SK-N-SH treated with all-trans-retinoic acid at 6 μM for 48 hours (cell line): Measurements from ENCODE around the gene PXYLP1.
A peak's percentile ranks its signal among the peaks of the same experiment; 100 is the strongest.

Source experiments
- ATAC-seq: fragments of 200-7000 bp; cut with Tn5 transposase; 3 replicates; pipeline ENCODE4 v1.9.1; 2020; ENCODE audit warnings: mild to moderate bottlenecking, moderate library complexity
- ARNTL ChIP-seq: fragments of 450-650 bp; formaldehyde crosslinking; IDR thresholded peaks from 2 replicates; pipeline ENCODE4 v1.5.0; 2020; ENCODE audit warnings: low read depth, mild to moderate bottlenecking, moderate library complexity, borderline replicate concordance
- BACH2 ChIP-seq: fragments of 250-450 bp; sonication (Bioruptor Pico); IDR thresholded peaks from 2 replicates; pipeline ENCODE4 v1.9.0; 2021; ENCODE audit warnings: mild to moderate bottlenecking, borderline replicate concordance
- CREB5 ChIP-seq: fragments of 250-450 bp; sonication (Bioruptor Pico); IDR thresholded peaks from 2 replicates; pipeline ENCODE4 v1.5.1; 2020; ENCODE audit warnings: low read depth, mild to moderate bottlenecking, moderate library complexity
- CSDC2 ChIP-seq: fragments of 250-450 bp; sonication (Bioruptor Pico); IDR thresholded peaks from 2 replicates; pipeline ENCODE4 v1.5.0; 2020; ENCODE audit warnings: mild to moderate bottlenecking, moderate library complexity
- CSRNP3 ChIP-seq: fragments of 250-450 bp; sonication (Bioruptor Pico); IDR thresholded peaks from 2 replicates; pipeline ENCODE4 v1.5.1; 2021; ENCODE audit warnings: mild to moderate bottlenecking, moderate library complexity
- ESRRG ChIP-seq: fragments of 250-450 bp; sonication (Bioruptor Pico); IDR thresholded peaks from 2 replicates; pipeline ENCODE4 v1.6.1; 2021; ENCODE audit warnings: mild to moderate bottlenecking
- GLIS3 ChIP-seq: fragments of 250-450 bp; sonication (Bioruptor Pico); IDR thresholded peaks from 2 replicates; pipeline ENCODE4 v1.5.0; 2020; ENCODE audit warnings: mild to moderate bottlenecking, moderate library complexity
- ISL1 ChIP-seq: fragments of 250-450 bp; sonication (Bioruptor Pico); IDR thresholded peaks from 2 replicates; pipeline ENCODE4 v2.1.2; 2022; ENCODE audit warnings: mild to moderate bottlenecking, moderate library complexity
- OSR1 ChIP-seq: fragments of 250-450 bp; sonication (Bioruptor Pico); IDR thresholded peaks from 2 replicates; pipeline ENCODE4 v1.8.0; 2022; ENCODE audit warnings: moderate library complexity, mild to moderate bottlenecking, inconsistent platforms
- PATZ1 ChIP-seq: fragments of 250-450 bp; sonication (Bioruptor Pico); IDR thresholded peaks from 2 replicates; pipeline ENCODE4 v1.8.0; 2020; ENCODE audit warnings: mild to moderate bottlenecking, moderate library complexity, borderline replicate concordance
- POU6F1 ChIP-seq: fragments of 250-450 bp; sonication (Bioruptor Pico); IDR thresholded peaks from 2 replicates; pipeline ENCODE4 v1.8.0; 2021; ENCODE audit warnings: low read depth, mild to moderate bottlenecking, moderate library complexity, borderline replicate concordance
- PPARA ChIP-seq: fragments of 250-450 bp; sonication (Bioruptor Pico); IDR thresholded peaks from 2 replicates; pipeline ENCODE4 v1.5.0; 2020; ENCODE audit warnings: mild to moderate bottlenecking, borderline replicate concordance
- RARB ChIP-seq: fragments of 250-450 bp; sonication (Bioruptor Pico); IDR thresholded peaks from 2 replicates; pipeline ENCODE4 v1.8.0; 2021; ENCODE audit warnings: mild to moderate bottlenecking, moderate library complexity
- SNAI2 ChIP-seq: fragments of 250-450 bp; sonication (Bioruptor Pico); IDR thresholded peaks from 2 replicates; pipeline ENCODE4 v1.5.0; 2020; ENCODE audit warnings: mild to moderate bottlenecking, moderate library complexity
- TCF4 ChIP-seq: fragments of 250-450 bp; sonication (Bioruptor Pico); IDR thresholded peaks from 2 replicates; pipeline ENCODE4 v1.8.0; 2021; ENCODE audit warnings: mild to moderate bottlenecking, moderate library complexity, borderline replicate concordance
- TOX ChIP-seq: fragments of 250-450 bp; sonication (Bioruptor Pico); IDR thresholded peaks from 2 replicates; pipeline ENCODE4 v1.8.0; 2021; ENCODE audit warnings: mild to moderate bottlenecking, moderate library complexity, borderline replicate concordance
- TSHZ2 ChIP-seq: fragments of 250-450 bp; sonication (Bioruptor Pico); IDR thresholded peaks from 2 replicates; pipeline ENCODE4 v1.5.0; 2020; ENCODE audit warnings: mild to moderate bottlenecking, moderate library complexity
- ZC3H10 ChIP-seq: fragments of 250-450 bp; sonication (Bioruptor Pico); IDR thresholded peaks from 2 replicates; pipeline ENCODE4 v1.5.1; 2021; ENCODE audit warnings: mild to moderate bottlenecking, moderate library complexity
- ZFP3 ChIP-seq: fragments of 250-450 bp; sonication (Bioruptor Pico); IDR thresholded peaks from 2 replicates; pipeline ENCODE4 v1.5.0; 2020; ENCODE audit warnings: mild to moderate bottlenecking, moderate library complexity
- ZFP30 ChIP-seq: fragments of 450-650 bp; formaldehyde crosslinking; IDR thresholded peaks from 2 replicates; pipeline ENCODE4 v1.5.0; 2022; ENCODE audit warnings: mild to moderate bottlenecking, moderate library complexity
- ZNF565 ChIP-seq: fragments of 450-650 bp; formaldehyde crosslinking; conservative IDR thresholded peaks from 2 replicates; pipeline ENCODE4 v1.5.0; 2020; ENCODE audit warnings: low read depth, mild to moderate bottlenecking, moderate library complexity
- ZNF70 ChIP-seq: fragments of 450-650 bp; formaldehyde crosslinking; IDR thresholded peaks from 2 replicates; pipeline ENCODE4 v1.5.0; 2020; ENCODE audit warnings: mild to moderate bottlenecking, moderate library complexity
- ZNF8 ChIP-seq: fragments of 450-650 bp; formaldehyde crosslinking; IDR thresholded peaks from 2 replicates; pipeline ENCODE4 v1.5.0; 2020; ENCODE audit warnings: mild to moderate bottlenecking, moderate library complexity

PXYLP1 gene

GRCh38 chr3:141239511-141240281, 8.1 kb downstream of the PXYLP1 start:
- TF ChIP-seq ZC3H10 (CRISPR knock-in tag) (no peak), ZNF565 (CRISPR knock-in tag) (no peak), RARB (CRISPR knock-in tag) (no peak), TOX (CRISPR knock-in tag) (no peak), CSDC2 (CRISPR knock-in tag) (no peak), POU6F1 (CRISPR knock-in tag) (no peak), BACH2 (no peak), GLIS3 (CRISPR knock-in tag) (no peak), ZNF70 (CRISPR knock-in tag) (no peak), ZFP30 (no peak), OSR1 (CRISPR knock-in tag) (no peak), ARNTL (no peak), TCF4 (CRISPR knock-in tag) (no peak), ESRRG (CRISPR knock-in tag) (no peak), TSHZ2 (CRISPR knock-in tag) (no peak), CSRNP3 (CRISPR knock-in tag) (no peak), ZFP3 (CRISPR knock-in tag) (no peak)
- ATAC-seq: no peak

GRCh38 chr3:141240286-141240685, 8.7 kb downstream of the PXYLP1 start:
- ATAC-seq: peak; percentile 44
- no peak for TF ChIP-seq ZC3H10 (CRISPR knock-in tag)
- TF ChIP-seq ZFP3 (CRISPR knock-in tag): no peak
- TF ChIP-seq GLIS3 (CRISPR knock-in tag): no peak
- TF ChIP-seq ZFP30: no peak
- no peak for TF ChIP-seq PPARA (CRISPR knock-in tag)
- TF ChIP-seq POU6F1 (CRISPR knock-in tag): no peak
- no peak for TF ChIP-seq SNAI2
- no peak for TF ChIP-seq OSR1 (CRISPR knock-in tag)
- TF ChIP-seq ARNTL: no peak
- TF ChIP-seq ESRRG (CRISPR knock-in tag): no peak
- no peak for TF ChIP-seq CREB5
- no peak for TF ChIP-seq ZNF8 (CRISPR knock-in tag)
- no peak for TF ChIP-seq ISL1
- no peak for TF ChIP-seq PATZ1 (CRISPR knock-in tag)
- no peak for TF ChIP-seq CSRNP3 (CRISPR knock-in tag)
- no peak for TF ChIP-seq ZNF70 (CRISPR knock-in tag)
- no peak for TF ChIP-seq TOX (CRISPR knock-in tag)
- TF ChIP-seq, all 23 proteins: peak for 0
